Hematopoietic multipotent progenitor cell treated with erythropoietin and hydrocortisone succinate and interleukin-3 and kit ligand, for 8 days (in vitro differentiated cells): ENCODE data around the gene CELF4.

Source experiments
- DNase-seq: peaks from one replicate; pipeline ENCODE4 v3.0.0-alpha.2; 2015

Gene CELF4

DNA sequence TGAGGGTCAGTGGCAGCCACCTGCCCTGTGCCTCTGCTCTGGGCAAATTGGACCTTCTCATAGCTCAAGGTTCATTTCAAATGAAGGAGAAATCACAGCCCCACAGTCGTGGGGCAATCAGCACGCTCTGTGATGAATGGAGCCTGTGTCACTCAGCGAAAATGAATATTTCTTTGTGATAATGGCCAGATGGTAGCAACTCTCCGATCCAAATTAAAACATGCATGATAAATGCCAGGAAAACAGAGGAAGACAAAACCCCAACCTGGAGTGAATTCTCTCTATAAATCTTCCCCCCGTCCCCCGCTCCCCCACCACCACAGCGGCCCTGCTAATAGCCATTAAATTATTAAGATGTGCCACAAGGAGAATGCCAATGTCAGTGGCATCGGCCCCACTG, 258.4 kb downstream of the CELF4 start:
- no peak for DNase-seq

DNA sequence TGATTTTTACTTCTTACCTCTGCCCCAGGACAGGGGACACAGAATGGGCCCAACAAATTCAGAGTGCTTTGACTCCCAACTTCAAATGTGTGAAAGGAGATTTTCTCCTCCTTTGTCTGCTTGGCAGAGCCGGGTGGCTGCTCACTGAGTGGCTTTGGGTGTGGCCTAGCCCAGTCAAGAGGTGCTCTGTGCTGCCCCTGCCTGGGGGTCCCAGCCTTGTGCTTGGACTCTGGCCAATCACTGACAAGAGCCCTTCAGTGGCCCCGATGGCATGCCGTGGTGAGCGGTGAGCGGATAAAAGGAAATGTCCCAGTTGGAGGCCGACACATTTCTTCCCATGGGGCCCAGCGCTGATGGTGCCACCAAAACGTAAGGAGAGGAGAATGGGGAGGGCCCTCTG, 259.2 kb downstream of the CELF4 start:
- DNase-seq = no peak

DNA sequence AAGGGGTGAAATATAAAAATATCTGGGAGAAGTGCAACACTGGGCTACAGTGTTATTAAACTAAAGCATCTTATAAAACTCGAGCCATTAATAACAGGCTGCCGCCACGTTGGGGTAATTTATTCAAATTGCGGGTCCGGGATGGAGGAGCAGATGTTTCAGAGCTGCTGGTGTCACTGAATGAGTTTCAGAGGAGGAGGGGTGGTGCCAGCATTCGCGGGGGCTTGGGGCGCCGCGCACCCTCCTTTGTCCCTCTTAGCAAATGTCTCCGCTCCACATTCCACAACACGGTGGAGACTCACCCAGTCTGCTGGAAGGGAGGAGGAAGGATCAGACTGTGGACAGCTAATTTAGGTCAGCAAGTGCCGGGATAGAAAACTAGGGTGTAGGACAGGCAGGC, 260.5 kb downstream of the CELF4 start:
- no peak for DNase-seq

DNA sequence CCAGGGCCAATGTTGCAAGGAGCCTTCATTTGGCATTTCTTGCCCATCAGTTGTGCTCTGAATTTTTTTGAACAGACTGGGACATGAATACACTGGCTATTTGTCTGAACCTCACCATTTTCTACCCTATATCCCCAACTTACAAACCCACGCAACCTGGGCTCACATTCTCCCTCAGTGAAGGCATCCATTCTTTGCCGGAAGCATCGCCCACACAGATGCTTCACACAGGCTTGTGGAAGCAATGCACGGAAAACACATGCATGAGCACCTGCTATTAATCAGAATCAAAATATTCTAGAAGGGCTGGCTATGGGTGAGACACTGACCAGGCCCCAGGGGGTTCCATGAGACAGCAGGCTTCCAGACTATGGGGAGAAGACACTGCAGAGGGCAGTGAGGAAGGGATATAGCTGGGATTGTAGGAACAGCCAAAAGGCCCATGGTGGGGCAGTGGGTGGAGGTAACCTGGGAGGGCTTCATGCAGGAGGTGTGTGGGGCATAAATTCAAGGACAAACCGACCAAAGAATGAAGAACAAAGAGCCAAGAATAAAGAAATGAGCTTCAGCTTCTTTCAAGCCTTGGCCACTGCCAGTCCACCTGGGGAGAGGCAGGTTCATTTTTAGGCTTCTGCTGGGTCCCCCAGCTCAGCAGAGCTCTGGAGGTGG, 261.5 kb downstream of the CELF4 start:
- DNase-seq = no peak

DNA sequence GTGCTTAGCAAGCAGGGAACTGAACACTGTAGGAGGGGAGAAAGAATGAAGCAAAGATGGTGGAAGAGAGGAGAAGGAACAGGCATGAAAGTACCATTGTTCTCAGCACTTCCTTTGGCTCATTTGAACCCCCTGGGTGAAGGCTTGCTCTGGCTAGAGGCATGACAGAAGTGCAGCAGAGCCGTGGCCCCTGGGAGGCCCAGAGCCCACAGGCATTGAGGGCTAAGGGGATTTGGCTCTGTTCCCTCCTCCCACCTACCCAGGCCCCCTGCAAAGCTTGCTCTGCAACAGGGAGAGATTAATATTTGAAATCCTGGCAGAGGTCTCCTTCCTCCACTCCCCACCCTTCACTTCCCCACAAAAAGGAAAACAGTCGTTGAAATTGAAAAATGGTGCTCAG, 262.6 kb downstream of the CELF4 start:
- DNase-seq = no peak

DNA sequence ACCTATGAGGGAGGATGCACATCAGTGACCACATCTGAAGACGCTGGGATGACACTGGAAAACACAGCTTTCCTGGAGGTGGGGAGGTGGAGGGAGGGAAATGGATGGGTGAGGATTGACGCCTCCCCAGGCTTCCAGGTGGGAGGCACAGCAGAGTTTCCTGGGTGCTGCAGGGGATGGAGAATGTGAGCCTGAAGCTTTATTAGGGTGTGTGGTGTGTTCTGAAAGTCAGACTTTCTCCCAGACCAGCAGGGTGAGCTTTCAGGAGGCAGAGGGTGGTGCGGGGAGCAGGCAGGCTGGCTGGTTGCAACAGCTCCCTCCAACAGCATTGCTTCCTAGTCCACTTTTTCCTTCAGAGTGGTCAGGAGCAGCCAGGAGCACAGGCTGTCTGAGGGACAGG, 263.1 kb downstream of the CELF4 start:
- DNase-seq = no peak

DNA sequence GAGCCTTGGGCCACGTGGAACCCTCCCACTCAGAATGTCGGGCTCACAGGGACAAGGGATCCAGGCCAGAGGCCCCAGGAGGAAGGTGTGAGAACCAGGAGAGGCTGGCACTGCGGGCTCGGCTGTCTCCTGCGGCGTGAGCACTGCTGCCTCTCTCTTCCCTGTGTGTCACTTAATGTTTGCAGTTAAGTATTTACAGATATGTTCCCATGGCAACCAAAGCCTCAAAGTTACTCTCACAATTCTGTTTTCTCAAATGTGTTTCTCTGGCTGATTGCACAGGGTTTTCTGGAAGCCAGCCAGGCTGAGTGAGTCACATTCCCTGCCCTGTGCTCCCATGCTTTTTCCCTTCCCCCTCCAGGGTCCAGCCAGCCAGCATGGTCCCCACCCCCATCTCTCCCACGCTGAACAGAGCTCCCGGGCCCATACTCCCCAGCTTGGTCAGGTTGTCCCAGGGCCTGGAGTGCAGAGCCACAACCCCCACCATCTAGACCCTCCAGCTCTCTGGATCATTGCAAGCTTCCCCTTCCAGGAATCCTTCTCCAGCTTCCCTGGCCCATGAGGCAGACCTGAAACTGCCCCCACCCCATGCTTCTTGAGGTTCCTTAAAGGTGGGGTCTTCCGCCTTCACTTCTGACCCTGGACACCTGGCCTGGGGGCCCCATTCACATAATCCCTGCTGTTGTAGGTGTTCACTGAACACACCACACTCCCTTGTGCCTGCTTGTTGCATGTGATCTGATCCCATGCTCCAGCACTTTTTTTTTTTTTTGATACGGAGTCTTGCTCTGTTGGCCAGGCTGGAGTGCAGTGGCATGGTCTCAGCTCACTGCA, 265.9 kb downstream of the CELF4 start:
- peak; percentile 78 for DNase-seq

DNA sequence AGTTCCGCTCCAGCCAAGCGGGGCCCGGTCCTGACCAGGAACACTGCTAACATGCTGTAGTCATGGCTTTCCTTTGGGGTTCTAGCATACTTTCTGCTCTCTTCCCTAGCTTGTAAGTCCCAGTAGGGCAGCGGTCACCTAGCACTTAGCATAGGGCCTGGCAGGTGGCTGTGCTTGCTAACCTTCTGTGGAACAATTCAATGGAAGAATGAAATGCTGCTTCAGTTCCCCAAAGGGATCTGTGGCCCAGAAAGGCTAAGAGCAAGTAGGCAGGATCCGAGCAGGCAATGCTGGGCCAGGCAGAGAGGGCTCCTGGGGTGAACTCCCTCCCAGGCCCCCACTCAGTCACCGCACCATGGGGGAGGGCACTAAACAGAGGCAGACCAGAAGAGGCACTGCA, 266.8 kb downstream of the CELF4 start:
- no peak for DNase-seq

DNA sequence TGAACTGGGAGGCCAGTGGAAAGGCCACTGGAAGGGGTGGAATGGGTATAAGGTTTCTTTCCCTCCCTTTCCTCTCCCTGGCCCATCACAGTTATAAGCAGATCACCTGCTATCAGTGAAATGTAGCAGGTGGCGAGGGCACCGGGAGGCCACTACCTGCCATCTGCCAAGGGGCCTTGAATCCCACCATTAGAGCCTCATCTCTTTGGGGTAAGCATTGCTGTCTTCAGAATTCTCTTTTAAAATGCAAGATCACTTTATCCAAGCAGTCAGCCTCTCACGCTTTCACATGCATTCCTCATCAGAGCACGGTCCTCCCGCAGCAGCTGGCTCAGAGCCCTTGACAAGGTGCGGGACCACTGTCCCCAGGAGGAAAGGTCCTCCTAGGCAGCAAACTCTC, 268.5 kb downstream of the CELF4 start:
- DNase-seq = no peak

DNA sequence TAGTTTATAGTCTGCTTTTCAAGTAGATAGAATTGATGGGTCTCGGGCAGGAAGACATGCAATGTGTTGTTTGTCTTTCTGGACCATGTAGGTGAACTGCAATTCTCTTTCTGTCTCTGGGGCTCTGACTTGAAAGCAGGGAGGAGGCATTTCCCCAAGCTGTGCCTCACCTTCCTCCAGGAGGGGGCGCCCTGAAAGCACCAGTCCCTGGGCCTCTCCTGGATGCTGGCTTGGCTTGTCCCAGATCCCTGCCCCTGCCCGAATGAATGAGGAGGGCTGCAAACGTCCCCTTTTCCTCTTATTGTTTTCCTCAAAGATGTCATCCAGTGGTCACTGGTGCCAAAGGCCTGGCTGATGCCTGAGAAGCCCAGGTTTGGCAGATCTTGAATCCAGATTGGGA, 270.6 kb downstream of the CELF4 start:
- peak; percentile 20 for DNase-seq

DNA sequence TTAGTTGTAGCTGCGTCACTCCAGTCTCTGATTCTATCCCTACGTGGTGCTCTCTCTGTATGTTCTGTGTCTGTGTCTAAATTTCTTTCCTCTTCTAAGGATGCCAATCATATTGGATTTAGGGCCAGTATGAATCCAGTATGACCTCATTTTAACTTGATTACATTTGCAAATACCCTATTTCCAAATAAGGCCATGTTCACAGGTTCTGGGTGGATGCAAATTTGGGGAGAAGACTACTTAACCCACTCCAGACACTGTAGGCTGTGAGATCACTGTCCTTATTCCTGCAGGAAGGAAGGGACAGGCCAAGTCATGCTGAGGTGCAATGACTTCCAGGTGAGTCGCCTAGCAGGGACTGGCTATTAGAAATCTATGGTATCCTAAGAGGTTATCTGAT, 272.2 kb downstream of the CELF4 start:
- DNase-seq = no peak

DNA sequence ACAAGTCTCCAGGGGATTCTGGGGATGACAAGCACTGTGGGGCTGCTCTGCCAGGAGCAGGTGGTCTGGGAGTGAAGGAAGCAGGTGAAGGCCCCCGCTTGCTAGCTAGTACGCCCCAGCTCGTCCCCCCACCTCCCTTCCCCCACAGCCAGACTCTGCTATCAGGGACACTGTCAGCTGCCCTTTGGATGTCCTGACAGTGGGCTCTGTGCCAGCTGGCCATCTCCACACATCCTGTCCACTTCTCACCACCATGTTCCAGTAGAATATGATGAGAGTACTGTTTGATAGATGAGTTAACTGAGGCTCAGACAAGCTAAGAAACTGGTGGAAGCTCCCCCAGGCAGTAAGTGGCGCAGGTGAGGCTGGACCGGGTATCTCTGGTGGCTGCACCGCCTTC, 276.2 kb downstream of the CELF4 start:
- no peak for DNase-seq

DNA sequence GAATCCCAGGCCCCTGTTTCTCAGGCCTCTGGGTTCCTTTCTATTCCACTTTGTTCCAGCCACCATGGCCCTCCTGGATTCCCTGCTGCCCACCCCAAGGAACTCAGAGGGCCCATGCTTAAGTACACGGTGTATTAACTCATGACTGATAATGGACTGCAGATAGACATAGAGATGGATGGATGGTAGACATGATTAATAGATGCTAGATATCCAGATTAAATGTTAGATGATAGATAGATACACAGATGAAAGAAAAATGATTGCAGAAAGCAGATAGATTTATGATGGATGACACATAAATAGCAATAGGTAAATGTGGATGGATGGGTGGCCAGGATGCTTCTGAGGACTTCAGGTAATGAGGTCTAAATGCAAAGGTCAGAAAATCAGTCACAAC, 278.0 kb downstream of the CELF4 start:
- DNase-seq = no peak

DNA sequence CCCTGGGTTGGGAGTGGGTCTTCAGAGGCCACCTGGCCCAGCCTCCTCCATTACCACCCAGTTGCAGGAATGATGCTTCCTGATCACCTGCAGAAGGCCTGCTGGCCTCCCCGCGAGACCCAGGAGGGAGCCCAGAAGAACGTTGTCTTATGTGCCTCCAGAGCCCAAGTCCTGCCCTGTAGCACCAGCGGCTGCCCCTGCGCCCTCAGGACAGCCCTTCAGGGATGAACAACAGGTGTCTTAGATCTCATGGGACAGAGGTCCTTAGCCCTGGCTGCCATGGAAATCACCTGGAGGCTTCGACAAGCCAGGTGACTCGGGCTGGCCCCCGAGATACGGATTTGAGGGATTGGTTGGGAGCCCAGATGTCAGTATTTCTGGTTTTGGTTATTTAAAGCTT, 278.8 kb downstream of the CELF4 start:
- no peak for DNase-seq

DNA sequence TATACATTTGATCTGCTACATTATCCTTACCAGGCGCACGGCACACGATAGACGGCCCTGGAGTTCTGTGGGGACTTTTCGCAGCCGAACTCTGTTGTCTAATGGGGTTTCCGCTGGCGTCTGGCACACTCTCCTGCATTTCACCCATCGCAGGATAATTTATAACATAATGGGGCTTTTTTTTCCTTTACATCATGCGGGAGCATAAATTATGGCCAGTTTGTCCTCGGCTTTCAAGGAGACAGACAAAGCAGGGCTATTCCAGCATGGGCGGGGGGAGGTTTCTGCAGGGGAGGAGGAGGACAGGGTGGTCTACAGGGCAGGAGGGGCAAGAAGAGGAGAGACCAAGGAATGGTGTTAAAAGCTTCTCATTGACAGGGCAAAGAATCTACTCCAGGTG, 279.8 kb downstream of the CELF4 start:
- no peak for DNase-seq

DNA sequence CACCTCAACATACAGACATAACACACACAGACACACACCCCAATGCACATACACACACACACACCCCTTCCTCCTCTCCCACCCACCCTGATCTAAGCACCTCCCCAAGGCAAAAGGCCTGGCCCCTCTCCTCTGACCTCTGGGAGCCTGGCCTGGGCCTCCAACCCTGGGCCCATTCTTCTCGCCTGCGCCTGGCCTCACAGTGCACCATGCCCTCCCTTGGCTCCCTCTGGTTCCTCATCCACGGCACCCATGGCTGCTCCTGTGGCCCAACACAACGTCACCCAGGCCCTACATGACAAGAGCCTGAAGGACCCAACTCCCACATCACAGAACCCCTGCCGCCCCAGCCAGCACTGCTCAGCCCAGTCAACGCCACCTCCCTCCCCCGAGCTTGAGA, 281.3 kb downstream of the CELF4 start:
- DNase-seq = no peak

DNA sequence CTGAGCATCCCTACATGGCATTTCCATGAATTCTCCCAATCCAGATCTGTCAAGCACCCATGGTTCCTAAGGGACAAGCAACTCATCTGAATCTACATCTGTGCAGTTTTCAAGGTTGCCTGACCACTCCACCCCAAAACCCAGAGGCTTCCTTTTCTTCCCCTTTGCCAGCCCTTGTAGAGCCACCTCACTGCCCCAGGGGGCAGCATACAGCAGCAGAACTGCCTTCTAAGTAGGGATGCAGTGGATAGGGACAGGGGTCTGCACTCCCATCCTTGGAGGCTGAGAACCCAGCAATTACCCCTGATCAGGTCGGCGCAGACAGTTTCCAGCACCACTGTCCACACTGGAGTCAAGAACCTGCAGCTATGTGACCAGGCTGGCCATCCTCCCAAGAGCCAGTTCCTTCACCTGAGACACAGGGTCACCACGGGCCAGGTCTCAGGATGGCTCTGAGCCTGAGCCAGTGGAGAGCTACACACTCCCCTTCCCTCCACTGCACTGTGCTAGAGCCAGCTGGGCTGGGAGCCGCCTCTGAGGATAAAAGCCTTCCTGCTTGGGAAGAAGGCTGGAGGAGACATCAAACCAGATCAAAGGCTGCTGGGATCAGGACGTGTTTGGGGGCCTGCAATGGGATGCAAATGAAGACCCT, 283.1 kb downstream of the CELF4 start:
- DNase-seq = peak; percentile 4

DNA sequence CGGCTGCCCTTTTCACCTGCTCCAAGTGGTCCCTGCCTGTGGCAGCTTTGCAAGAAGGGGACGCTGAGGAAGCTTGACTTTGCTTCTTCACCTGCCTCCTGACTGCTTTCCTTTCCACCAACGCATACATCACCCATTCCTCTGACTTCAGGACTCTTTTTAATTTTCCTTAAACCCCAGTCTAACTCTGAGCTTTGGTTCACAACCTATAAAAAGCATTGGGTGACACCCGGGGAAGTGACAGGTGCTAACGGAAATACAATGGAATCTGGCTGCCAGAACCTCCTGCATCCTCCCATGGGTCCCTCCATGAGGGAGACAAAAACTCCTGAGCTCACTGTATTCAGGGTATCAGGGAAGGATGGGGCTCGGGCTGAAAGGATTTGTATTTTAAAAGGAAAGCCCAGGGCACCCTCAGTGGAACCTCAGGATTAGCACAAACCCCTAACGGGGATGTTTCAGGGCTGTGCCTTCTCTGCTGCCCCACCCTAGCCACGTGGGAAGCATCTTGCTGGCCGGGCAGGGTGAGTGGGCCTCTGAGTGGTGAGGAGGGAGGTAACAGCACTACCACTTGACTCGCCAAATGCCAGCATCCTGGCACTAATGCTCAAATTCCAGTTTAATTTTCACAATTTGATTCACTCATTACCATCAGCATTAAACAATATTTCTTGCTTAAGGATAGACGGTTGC, 284.8 kb downstream of the CELF4 start:
- DNase-seq = no peak

DNA sequence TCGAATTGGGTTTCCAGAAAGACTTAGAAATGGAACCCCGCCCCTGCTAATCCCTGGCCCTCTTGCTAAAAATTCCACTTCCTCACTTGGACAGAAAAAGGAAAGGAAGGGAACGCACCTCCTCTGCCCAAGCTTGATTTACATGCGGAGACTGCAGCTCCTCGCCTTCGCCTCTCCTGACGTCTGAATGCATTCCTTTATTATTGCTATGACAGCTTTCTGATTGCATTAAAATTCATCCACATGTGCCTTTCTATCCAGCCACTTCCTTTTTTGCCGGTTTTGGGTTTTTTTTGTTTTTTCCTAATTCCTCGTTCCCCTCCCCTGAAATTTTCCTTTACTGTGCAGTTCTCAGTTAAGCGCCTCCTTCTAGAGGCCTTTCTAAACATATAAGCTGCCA, 287.8 kb downstream of the CELF4 start:
- DNase-seq = no peak

DNA sequence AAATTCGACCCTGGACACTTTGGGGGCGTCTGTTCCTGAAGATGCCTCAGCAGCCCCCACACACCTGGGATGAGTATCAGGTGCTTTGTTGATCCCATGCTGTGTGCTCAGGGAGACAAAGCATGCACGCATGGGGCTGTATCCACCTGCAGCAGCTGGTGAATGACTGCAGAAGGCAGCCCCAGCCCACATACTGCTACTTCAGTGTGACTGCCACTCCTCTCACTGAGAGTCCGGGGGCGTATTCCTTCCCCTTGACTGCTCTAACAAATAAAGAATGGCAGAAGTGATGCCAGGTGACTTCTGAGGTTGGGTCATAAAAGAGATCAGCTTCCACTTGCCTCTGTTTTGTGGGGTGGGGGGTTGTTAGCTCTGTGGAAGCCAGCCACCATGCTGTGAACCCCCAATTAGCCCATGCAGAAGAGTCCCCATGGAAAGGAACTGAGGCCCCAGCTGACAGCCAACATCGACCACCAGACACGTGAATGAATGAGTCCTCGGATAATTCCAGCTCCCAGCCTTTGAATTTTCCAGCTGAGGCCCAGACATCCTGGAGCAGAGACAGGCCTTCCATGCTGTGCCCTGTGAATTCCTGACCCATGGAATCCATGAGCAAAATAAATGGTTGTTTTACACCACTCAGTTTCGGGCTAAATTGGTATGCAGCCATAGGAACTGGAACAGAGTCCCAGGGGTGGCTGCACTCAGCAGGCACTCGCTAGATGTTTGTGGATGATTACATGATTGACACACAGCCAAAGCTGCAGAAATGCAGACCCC, 289.3 kb downstream of the CELF4 start:
- DNase-seq = no peak

DNA sequence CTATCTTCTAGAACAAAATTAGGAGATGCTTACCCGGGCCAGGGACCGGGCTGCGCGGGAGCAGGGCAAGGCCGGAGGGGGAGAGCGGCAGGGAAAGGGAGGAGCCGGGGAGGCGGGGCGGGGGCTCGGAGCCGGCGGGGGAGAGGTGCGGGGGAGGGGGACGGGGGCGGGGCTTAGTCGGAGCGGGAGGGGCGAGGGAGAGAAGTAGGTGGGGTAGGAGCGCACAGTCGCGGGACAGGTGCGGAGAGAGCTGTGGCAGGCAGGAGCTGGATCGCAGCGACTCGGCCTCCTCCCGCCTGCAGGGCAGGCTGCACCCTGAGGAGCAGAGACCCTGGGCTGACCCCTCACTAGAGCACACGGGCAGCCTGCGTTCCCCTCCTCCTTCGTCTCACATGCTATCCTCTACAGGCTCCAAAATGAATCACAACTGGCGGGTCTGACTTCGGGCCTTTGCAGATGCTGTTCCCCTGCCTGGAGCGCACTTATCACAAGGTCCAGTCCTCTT, 290.3 kb downstream of the CELF4 start:
- no peak for DNase-seq
